NCI-H69 (cell line): ENCODE measurements around the gene TCF23.
A peak's percentile ranks its signal among the peaks of the same experiment; 100 is the strongest.
"Not testable (repeated sequence)": the region's sequence is repeated elsewhere in the genome, so short reads cannot be mapped to it uniquely, and the experiment has no call there.

Source experiments
- DNase-seq: peaks from one replicate; lab custom pipeline; 2025; lab: John Stamatoyannopoulos, UW

Gene TCF23

GRCh38 chr2:27154488-27154887 is 5.7 kb downstream of the TCF23 start:
- DNase-seq, result no peak

- no peak for DNase-seq
Measured at GRCh38 chr2:27155069-27155520, 6.3 kb downstream of the TCF23 start.

GRCh38 chr2:27158468-27158867 is 9.7 kb downstream of the TCF23 start:
- no peak for DNase-seq

GRCh38 chr2:27159271-27159670 is 10.5 kb downstream of the TCF23 start:
- no peak for DNase-seq

GRCh38 chr2:27160191-27160590 is 11.4 kb downstream of the TCF23 start:
- DNase-seq, result no peak

GRCh38 chr2:27162151-27163121 is 13.6 kb downstream of the TCF23 start:
- no peak for DNase-seq

GRCh38 chr2:27164960-27165763 is 16.4 kb downstream of the TCF23 start:
- DNase-seq, result no peak

- no peak for DNase-seq
Measured at GRCh38 chr2:27170581-27171337, 22.0 kb downstream of the TCF23 start.

GRCh38 chr2:27171351-27171848 is 22.6 kb downstream of the TCF23 start:
- DNase-seq, result peak; percentile 21

GRCh38 chr2:27174638-27175037 is 25.8 kb downstream of the TCF23 start:
- DNase-seq, result peak; percentile 13

- no peak for DNase-seq
Measured at GRCh38 chr2:27175330-27175729, 26.5 kb downstream of the TCF23 start.

- not testable (repeated sequence) for DNase-seq
Measured at GRCh38 chr2:27175781-27176180, 27.0 kb downstream of the TCF23 start.

GRCh38 chr2:27177441-27178351 is 28.9 kb downstream of the TCF23 start:
- no peak for DNase-seq

GRCh38 chr2:27178469-27178868 is 29.7 kb downstream of the TCF23 start:
- no peak for DNase-seq

- DNase-seq, result no peak
Measured at GRCh38 chr2:27179344-27180000, 30.7 kb downstream of the TCF23 start.

GRCh38 chr2:27182346-27182745 is 33.5 kb downstream of the TCF23 start:
- no peak for DNase-seq

GRCh38 chr2:27184115-27184514 is 35.3 kb downstream of the TCF23 start:
- no peak for DNase-seq

GRCh38 chr2:27185331-27186026 is 36.7 kb downstream of the TCF23 start:
- no peak for DNase-seq

- no peak for DNase-seq
Measured at GRCh38 chr2:27186613-27187345, 38.0 kb downstream of the TCF23 start.
